GM19035 (cell line): ENCODE measurements around the gene SLC35G1.

Experiments used
- ATAC-seq: cut with Tn5 transposase; IDR thresholded peaks from one replicate; pipeline ENCODE4 v1.9.1; 2021; ENCODE audit not compliant: unreplicated experiment

The SLC35G1 gene, protein sequence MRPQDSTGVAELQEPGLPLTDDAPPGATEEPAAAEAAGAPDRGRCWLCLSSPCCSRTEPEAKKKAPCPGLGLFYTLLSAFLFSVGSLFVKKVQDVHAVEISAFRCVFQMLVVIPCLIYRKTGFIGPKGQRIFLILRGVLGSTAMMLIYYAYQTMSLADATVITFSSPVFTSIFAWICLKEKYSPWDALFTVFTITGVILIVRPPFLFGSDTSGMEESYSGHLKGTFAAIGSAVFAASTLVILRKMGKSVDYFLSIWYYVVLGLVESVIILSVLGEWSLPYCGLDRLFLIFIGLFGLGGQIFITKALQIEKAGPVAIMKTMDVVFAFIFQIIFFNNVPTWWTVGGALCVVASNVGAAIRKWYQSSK

DNA sequence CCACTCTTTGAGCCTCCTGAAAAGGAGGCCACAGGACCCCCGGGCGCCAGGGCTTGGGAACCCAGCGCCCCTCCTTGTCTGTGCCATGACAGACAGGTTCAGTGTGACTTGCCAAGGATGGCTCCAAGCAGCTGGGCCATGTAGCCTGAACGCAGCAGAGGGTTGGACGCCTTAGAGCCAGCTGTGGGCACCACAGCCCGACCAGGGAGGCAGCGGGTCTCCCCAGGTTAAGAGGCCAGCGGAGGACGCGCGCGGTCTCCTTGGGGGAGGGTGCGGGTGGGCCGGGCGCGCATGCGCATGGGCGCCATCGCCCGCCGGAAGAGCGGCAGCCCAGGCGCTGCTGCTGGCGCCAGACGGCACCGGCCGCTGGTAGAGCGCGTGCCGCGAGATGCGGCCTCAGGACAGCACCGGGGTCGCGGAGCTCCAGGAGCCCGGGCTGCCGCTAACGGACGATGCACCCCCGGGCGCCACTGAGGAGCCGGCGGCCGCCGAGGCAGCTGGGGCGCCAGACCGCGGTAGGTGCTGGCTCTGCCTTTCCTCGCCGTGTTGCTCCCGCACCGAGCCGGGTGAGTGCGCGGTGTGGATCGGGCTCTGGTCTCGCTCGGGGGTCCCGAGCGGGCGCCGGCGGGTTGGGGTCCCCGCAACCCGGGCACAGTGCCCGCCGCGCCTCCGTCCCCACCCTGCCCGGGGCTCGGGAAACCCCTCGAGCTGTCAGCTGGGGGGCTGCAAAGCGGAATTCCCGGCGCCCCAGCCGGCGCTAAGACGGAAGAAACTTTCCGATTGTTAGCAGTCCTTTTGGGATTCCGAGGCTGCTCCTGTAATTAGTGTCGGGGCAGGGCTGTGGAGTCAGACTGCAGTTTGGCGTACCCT is at the start of gene SLC35G1:
Gene SLC35G1, plus strand, starts transcription at position 333 of the 870 bp plus-strand sequence. Its CDS starts 56 bp downstream, at position 389.
- ATAC-seq, result peak; percentile 94

DNA sequence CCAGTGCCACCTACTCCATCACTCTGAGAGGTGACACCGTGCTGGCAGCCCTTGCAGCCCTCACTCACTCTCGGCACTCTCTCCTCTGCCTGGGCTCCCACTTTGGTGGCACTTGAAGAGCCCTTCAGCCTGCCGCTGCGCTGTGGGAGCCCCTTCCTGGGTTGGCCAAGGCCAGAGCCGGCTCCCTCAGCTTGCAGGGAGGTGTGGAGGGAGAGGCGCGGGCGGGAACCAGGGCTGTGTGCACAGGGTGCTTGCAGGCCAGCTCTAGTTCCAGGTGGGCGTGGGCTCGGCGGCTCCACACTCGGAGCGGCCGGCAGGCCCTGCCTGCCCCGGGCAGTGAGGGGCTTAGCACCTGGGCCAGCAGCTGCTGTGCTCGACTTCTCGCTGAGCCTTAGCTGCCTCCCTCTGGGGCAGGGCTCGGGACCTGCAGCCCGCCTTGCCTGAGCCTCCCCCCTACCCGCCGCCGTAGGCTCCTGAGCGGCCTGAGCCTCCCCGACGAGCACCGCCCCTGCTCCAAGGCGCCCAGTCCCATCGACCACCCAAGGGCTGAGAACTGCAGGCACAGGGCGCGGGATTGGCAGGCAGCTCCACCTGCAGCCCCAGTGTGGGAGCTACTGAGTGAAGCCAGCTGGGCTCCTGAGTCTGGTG is 48.7 kb upstream of the SLC35G1 start:
- ATAC-seq, result no peak

DNA sequence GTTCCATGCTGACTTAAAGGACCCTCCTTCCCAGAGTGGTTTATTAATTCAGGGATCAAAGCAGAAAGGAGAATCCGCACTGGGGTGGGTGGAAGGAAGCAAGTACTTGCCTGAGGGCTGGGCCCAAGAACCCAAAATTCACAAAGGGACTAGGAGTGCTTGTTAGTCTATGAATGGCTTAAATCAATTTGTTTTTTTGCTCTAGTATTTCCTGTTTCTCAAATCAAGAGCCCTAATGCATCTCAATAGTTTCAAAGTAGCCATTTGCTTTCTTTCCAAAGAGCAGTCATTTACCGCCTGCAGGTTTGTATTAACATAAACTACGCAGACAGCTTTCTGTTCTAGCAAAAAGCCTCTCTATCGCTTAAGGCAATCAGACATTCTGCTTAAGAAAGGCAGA is 44.2 kb upstream of the SLC35G1 start:
- no peak for ATAC-seq

DNA sequence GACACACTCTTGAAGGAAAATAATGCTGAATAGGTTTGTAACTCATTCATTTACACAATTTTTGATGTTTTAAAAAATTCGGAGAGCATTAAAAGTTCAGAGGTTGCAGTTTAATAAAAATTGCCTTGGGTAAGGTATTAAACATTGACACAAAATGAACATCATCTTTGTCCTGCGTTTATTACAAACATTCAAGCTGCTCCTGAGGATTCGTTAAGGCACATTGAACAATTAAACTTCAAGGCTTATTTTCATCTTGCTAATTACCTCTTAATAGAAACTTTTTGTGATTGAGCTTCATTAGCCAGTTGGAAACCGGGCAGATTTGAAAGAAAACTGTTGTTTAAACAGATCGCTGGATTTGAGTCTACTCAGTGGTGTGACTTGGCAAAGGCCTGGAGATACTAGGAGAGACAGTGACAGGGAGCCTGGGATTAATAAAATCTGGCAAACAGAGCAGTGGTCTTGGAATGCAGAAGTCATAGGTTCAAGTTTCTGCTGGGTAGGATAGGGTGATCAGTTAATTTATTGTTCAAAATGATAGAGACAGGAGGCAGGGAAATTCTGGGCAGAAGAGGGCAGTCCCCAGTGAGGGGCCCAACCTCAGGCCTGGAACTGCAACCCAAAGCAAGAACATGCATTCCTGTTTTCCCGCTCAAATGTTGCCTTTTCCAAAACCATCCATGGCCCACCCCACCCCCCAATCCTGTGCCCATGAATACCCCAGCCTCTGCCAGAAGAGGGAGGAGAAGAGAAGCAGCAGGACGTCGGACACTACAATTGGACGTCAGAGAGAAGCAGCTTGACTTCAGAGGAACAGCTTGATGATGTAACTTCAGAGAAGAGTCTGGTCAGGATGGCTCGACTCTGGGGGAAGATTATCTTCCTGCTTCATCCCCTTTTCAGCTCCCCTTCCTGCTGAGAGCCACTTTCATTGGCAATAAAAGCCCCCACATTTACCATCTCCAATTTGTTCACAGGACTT is 43.5 kb upstream of the SLC35G1 start:
- no peak for ATAC-seq

DNA sequence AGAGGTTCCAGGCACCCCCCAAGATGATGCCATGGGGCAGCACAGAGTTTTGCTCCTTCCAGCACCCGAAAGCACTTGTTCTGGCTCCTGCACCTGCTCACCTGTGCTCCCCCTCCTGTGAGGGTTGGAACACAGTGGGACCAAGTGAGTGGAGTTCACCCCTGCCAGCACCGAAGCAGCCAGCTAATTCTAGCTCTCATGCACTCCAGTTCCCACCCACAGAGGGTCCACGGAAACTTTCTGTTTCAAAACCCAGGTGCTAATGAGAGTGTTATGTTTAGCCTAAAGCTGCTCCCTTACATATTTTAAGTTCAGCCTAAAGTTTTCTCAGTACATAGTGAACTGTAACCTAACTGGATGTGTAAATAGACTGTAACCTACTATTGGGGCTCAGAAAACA is 42.6 kb upstream of the SLC35G1 start:
- ATAC-seq, result no peak

DNA sequence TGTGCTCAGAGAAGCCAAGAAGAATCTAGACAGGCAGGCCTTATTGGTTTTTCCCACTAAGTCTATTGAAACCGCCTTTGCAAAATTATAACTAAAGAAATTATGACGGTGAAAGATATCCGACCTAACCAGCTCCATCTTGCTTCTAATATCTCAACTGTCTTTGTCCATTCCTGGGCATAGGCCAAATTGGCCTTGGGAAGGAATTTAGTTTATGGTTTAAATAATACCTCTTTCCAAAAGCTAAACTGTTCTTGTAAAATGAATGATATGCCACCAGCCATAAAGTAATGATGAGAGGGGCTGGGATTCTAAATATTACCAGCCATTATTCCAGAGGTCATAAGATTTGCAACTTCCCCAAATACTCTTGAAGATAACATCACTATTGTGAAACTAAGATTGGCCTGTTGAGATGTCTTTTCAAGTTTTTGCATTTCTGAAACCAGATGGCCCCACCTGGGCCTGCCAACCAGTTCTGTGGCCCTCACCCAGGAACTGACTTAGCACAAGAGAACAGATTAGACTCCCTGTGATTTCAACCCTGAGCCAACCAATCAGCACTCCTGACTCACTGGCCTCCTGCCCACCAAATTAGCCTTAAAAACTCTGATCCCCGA is 41.2 kb upstream of the SLC35G1 start:
- no peak for ATAC-seq

DNA sequence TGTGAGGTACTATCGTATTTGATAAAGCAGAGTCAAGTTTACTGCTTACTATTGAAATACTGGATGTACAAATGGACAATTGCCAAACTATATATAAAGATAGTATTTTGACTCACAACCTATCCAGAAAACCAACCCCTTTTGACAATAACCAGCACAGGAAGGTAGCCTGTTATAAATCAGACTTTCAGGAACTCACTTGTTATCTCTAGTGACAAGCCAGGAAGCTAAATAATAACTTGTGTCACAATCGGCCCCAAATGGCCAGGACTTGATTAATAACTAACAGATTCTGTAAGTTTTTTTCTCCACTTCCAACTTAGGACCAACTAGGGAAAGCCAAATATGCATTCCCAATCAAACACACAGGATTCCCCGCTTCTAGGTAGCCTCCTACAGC is 38.8 kb upstream of the SLC35G1 start:
- ATAC-seq, result no peak

DNA sequence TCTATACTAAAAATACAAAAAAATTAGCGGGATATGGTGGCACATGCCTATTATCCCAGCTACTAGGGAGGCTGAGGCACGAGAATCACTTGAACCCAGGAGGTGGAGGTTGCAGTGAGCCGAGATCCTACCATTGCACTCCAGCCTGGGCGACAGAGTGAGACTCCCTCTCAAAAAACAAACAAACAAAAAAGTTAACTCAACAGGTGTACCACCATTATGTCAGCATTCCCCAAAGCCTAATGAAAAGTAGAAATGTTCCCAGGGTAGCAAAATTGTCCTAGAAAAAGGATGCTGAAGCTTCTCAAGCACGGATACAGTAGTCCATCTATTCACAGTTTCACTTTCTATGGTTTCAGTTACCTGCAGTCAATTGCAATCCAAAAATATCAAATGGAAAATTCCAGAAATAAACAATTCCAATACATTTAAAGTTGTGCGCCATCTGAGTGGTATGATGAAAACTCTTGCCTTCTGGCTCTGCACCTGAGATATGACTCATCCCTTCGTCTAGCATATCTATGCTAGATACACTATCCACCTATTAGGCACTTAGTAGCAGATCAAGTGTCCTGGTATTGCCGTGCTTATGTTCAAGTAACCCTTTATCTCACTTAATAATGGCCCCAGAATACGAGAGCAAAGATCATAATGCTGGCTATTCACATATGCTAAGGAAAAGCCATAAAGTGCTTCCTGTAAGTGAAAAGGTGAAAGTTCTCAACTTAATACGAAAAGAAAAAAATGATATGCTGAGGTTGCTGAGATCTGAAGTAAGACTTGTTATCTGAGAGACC is 37.2 kb upstream of the SLC35G1 start:
- ATAC-seq, result no peak

DNA sequence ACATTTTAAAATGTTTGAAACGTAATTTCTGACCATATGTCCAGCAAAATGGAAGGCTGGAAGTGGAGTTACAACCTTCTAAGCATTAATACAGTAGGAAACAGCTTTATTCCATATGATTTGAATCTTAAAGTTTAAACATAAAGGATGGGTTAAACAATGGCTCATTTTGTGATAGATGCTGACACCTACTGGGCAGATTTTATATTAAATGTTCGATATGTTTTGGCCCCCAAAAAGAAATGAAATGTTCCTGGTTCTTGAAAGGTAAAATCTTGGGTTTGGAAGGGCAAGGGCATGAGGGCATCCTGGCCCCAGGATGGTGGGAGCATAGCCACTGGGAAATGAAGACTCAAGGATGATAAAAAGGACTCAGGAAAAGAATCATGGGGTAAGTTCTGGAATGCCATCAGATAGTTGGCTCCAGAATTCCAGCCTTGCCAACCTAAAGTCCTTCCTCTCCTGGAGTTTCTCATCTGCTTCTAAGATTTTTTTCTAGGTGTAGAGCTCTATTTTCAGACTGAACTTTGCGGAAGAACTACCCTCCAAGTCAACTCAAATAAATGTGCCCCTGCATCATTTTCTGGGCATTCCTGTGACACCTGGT is 34.6 kb upstream of the SLC35G1 start:
- no peak for ATAC-seq

DNA sequence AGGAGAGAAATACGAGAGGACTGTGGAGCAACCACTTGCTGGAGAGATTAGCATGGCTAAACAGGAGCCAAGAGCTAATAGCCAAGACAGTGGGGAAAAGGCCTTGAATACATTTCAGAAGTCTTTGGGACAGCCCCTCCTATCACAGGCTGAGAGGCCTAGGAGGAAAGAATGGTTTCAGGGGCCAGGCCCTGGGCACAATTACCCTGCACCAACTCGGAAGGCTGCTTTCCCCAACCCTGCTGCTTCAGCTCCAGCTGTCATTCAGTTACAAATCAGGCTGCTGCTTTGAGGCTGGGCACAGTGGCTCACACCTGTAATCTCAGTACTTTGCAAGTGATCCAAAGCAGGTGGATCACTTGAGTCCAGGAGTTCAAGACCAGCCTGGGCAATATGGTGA is 32.0 kb upstream of the SLC35G1 start:
- no peak for ATAC-seq

DNA sequence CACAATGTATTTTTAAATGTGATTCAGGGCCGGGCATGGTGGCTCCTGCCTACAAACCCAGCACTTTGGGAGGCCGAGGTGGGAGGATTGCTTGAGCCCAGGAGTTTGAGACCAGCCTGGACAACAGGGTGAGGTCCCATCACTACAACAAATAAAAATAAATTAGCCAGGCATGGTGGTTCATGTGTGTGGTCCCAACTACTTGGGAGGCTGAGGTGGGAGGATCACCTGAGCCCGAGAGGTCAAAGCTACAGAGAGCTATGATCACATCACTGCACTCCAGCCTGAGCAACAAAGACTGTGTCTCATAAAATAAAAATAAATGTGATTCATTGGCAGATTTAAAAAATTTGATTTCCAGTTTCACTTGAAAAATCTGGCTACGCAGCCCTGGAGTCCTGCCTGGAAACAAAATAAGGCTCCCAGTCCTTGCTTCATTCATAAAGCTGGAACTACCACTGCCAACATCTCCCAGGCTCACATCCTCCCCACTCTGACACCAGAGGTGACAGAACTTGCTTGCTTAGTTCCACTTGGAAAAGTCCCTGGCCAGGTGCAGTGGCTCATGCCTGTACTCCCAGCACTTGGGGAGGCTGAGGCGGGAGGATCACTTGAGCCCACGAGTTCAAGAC is 27.9 kb upstream of the SLC35G1 start:
- ATAC-seq, result no peak

DNA sequence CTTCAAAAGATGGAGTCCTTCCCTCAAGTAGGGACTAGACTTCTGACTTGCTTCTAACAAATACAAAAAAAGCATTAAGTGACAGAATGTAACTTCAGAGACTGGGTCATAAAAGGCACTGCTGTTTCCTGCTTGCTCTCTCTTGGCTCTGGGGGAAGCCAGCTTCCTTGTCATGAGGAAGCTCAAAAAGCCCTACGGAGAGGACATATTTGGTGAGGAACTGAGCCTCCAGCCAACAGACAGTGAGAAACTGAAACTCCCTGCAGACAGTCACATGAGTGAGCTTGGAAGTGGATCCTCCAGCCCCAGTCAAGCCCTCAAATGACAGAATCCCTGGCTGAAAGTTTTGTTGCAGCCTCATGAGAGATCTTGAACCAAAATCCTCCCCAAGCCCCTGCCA is 26.3 kb upstream of the SLC35G1 start:
- ATAC-seq, result no peak

DNA sequence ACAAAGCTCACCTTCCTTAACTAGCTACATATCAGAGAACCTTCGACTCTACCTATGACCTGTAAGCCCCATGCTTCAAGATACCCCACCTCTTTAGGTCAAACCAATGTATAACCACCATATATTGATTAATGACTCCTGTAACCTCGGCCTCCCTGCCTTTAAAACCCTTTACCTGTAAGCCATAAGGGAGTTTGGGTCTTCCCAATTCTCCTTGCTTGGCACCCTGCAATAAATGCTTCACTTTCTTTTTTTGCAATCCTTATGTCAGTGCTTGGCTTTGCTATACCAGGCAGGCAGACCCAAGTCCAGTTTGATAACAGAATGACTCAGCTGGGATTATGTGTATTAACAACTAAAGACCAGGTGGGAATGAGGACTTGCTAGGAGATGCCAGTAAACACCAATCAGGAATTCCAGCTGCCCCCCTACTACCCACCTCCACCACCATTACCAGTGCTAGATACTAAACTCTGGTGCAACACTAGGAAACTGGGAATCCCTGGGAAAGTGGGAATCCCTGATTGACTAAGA is 22.0 kb upstream of the SLC35G1 start:
- no peak for ATAC-seq

DNA sequence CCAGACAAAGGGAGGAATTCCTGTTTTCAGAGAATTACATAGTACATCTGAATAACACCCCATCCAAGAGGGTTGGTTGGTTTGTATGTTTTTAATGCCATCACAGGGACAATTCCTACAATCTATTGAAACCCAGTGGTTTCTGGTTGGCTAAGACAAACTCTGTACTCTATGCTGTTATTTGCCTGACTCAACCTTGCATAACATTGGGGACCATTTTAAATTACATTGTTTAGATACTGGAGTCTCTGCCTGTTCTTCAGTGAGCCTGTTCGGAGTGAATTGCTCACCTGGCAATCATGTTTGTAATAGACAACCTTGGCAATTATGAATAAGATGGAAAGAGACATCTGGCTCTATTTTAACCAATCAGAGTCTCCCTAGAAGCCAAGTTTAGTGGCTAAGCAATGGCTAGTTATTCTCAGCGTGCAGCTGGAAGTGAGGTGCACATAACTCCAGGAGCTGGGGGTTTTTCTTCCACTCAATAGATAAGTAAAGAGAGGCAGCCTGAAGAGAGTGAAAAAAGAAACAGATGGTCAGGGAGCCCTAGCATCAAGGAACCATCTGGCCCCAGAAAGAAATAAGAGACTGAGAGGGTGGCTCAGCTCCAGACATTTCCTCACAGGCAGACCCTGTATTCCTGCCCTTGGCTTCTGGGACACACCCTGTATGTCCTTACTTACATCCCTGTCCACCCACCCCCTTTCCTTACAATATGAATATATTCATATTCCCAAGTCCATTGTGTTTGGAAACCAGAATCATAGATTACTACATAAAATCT is 21.2 kb upstream of the SLC35G1 start:
- ATAC-seq, result no peak

DNA sequence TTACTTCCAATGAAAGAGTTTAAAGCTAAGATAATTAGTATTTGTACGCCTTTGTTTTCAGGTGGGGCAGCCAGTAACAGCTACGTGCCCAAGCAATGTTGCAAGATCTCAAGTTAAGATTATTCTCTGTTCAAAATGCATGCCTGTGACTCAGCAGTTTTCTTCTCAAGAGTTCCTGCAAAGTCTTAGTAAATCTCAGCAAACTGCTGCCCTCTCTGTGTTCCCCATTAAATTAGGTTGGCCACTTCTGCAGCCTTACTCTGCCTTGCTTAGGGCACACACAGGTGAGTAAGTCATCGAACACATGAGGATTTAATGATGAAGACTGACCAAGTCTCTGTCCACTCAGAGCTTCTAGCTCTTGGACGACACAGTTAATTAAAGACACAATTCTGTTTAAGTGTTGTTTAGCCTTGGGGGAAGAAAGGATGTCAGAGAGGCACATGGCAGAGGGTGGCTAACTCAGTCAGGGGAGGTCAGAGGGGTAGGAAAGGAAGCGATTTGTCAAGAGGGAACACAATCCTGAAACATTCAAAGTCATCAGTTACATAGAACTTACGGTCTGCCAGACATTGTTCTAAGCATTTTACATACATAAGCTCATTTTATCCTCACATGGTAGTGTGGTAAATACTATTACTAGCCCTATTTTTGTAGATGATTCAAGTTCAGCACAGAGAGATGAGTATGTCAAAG is 20.2 kb upstream of the SLC35G1 start:
- no peak for ATAC-seq

DNA sequence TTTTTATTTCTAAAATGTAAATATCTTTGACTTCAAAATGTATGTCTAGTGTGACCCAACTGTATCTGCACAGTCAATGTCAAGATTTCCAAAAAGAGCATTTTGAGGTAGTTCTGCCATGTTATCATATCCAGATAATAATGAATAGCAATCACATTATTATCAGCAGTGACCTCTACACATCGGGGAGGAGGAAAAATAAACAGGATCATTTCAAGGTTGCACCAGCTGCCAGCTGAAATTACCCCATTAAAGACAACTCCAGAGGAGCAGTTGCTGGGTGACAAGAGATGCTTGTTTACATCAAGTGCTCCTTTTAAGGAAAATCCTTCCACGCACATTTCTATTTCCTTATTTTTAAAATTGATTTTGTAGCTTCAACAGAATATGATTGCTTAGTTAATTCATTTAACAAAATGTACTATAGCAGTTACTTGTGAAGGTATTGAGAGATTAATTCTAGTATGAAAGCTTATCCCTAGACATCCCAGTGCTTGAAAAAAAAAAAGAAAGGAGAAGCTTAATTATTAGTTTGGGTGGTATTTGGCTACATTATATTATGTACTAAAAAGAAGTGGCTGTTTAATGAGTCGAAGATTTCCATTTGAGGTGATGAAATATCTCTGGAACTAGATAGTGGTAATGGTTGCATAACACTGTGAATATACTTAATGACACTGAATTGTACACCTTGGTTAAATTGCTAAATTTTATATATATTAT is 19.3 kb upstream of the SLC35G1 start:
- no peak for ATAC-seq
